ENCODE data around the gene MFSD1.

DNA sequence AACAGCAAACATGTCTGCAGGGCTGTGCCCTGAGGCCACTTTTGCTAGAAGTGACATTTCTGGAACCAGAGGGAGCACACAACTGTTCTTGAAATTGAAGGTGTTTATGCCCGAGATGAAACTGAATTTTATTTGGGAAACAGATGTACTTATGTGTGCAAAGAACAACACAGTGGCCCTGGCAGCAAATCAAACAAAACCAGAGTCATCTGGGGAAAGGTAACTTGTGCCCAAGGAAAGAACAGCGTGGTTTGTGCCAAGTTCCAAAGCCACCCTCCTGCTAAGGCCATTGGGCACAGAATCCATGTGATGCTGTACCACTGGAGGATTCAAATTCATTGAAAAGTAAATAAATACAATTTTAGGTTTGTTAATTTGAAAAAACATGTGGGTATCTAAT lies 38.4 kb upstream of the MFSD1 start:
- TF ChIP-seq, protein P1, sequence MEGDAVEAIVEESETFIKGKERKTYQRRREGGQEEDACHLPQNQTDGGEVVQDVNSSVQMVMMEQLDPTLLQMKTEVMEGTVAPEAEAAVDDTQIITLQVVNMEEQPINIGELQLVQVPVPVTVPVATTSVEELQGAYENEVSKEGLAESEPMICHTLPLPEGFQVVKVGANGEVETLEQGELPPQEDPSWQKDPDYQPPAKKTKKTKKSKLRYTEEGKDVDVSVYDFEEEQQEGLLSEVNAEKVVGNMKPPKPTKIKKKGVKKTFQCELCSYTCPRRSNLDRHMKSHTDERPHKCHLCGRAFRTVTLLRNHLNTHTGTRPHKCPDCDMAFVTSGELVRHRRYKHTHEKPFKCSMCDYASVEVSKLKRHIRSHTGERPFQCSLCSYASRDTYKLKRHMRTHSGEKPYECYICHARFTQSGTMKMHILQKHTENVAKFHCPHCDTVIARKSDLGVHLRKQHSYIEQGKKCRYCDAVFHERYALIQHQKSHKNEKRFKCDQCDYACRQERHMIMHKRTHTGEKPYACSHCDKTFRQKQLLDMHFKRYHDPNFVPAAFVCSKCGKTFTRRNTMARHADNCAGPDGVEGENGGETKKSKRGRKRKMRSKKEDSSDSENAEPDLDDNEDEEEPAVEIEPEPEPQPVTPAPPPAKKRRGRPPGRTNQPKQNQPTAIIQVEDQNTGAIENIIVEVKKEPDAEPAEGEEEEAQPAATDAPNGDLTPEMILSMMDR (IDR thresholded peaks at IDR 0.05; ENCODE audit: low read depth, low read length) = no peak
- TF ChIP-seq EZH2phosphoT487 (IDR thresholded peaks at IDR 0.05; ENCODE audit: low read depth) = no peak
